ENCODE data around the gene DTNBP1.
"Not testable (repeated sequence)": the region's sequence is repeated elsewhere in the genome, so short reads cannot be mapped to it uniquely, and the experiment has no call there.

The DTNBP1 gene

GRCh38 chr6:15666896-15667295 is 4.1 kb upstream of the DTNBP1 start:
- DNase-seq: not testable (repeated sequence)

GRCh38 chr6:15665237-15665636 is 2.4 kb upstream of the DTNBP1 start:
- no peak for DNase-seq

- no peak for DNase-seq
Observed at GRCh38 chr6:15663130-15663871, 473 bp upstream of the DTNBP1 start.

- DNase-seq: no peak
Observed at GRCh38 chr6:15661853-15662325, 939 bp downstream of the DTNBP1 start.

GRCh38 chr6:15659181-15659580 is 3.6 kb downstream of the DTNBP1 start:
- DNase-seq: no peak

- no peak for DNase-seq
Observed at GRCh38 chr6:15658181-15658744, 4.6 kb downstream of the DTNBP1 start.

GRCh38 chr6:15657290-15657689 is 5.5 kb downstream of the DTNBP1 start:
- DNase-seq: no peak

- no peak for DNase-seq
Observed at GRCh38 chr6:15656145-15656544, 6.7 kb downstream of the DTNBP1 start.

- no peak for DNase-seq
Observed at GRCh38 chr6:15654250-15654649, 8.6 kb downstream of the DTNBP1 start.

- DNase-seq: no peak
Observed at GRCh38 chr6:15653581-15653980, 9.2 kb downstream of the DTNBP1 start.

GRCh38 chr6:15650004-15650559 is 12.7 kb downstream of the DTNBP1 start:
- not testable (repeated sequence) for DNase-seq

GRCh38 chr6:15644904-15645303 is 17.9 kb downstream of the DTNBP1 start:
- no peak for DNase-seq

GRCh38 chr6:15643542-15643941 is 19.3 kb downstream of the DTNBP1 start:
- DNase-seq: no peak

GRCh38 chr6:15642276-15642675 is 20.6 kb downstream of the DTNBP1 start:
- DNase-seq: no peak

GRCh38 chr6:15638373-15638772 is 24.5 kb downstream of the DTNBP1 start:
- no peak for DNase-seq

- DNase-seq: no peak
Observed at GRCh38 chr6:15631432-15631831, 31.4 kb downstream of the DTNBP1 start.

GRCh38 chr6:15630202-15630601 is 32.6 kb downstream of the DTNBP1 start:
- no peak for DNase-seq

- no peak for DNase-seq
Observed at GRCh38 chr6:15629487-15629886, 33.3 kb downstream of the DTNBP1 start.

- DNase-seq: no peak
Observed at GRCh38 chr6:15628499-15629131, 34.2 kb downstream of the DTNBP1 start.

GRCh38 chr6:15627821-15628220 is 35.0 kb downstream of the DTNBP1 start:
- no peak for DNase-seq

- no peak for DNase-seq
Observed at GRCh38 chr6:15626878-15627674, 35.8 kb downstream of the DTNBP1 start.

- DNase-seq: no peak
Observed at GRCh38 chr6:15626160-15626559, 36.7 kb downstream of the DTNBP1 start.

Measured in hippocampal formation (tissue), 2 donors.